Prostate gland (tissue), 2 donors: Measurements from ENCODE around the gene LARP4B. TPM values are rescaled to one million over a fixed set of nuclear protein-coding genes. Genes with fewer than 3 reads are reported as not detected.

ENCODE experiments used
- DNase-seq: peaks from one replicate; pipeline ENCODE4 v3.0.0-alpha.2; 2019; ENCODE audit warnings: low spot score
- H3K27ac ChIP-seq, 2 donors: fragments of 200-600 bp; sonication (generic); 2 replicates each; pipeline ENCODE4 v1.5.1; 2017 to 2019
- H3K27me3 ChIP-seq: fragments of 200-600 bp; sonication (generic); replicated peaks from 2 replicates; pipeline ENCODE4 v1.5.1; 2019; ENCODE audit not compliant: insufficient read depth
- H3K36me3 ChIP-seq, 2 donors: fragments of 200-600 bp; sonication (generic); 1 replicate in 1 of 2; 2 replicates in 1 of 2; pipeline versions ENCODE4 v1.5.1 to v1.8.1; 2017 to 2019
- H3K4me1 ChIP-seq: fragments of 200-600 bp; sonication (generic); replicated peaks from 2 replicates; pipeline ENCODE4 v1.5.1; 2019
- H3K4me3 ChIP-seq, 2 donors: fragments of 200-600 bp; sonication (generic); 2 replicates each; pipeline ENCODE4 v1.5.1; 2017 to 2019
- H3K9me3 ChIP-seq: fragments of 200-600 bp; sonication (generic); 2 replicates; pipeline ENCODE4 v1.5.1; 2017
- POLR2A ChIP-seq: fragments of 450-650 bp; IDR thresholded peaks from one replicate; pipeline ENCODE4 v1.6.1; 2016; ENCODE audit warnings: antibody characterized with exemption, mild to moderate bottlenecking
- POLR2AphosphoS5 ChIP-seq: sonication (generic); formaldehyde crosslinking; IDR thresholded peaks from one replicate; pipeline ENCODE4 v1.6.1; 2017; ENCODE audit warnings: antibody characterized with exemption
- WGBS: methylation state at CpG from one replicate; pipeline ENCODE4 v1.1.5; 2018; 5-methylcytosine and 5-hydroxymethylcytosine counted together
- intact Hi-C: fragments of 100-400 bp; cut with DNase I; formaldehyde crosslinking; loops from one replicate; pipeline ENCODE4 v1.14.2; 2022
- total RNA-seq, 2 donors: library from RNA; depleted of rRNA; stranded (reverse); fragments of >200 nt; gene quantifications; one replicate each; pipeline ENCODE4 v1.1.0, GENCODE V29; 2016
- TF ChIP-seq, protein P1 (sequence below), 4 experiments: fragments of 200-600 bp in 2 of 4; fragments of 450-650 bp in 2 of 4; sonication (generic) in 2 of 4; IDR thresholded peaks; 1 replicate in 3 of 4; 2 replicates in 1 of 4; pipeline ENCODE4 v1.5.1; 2016 to 2019; ENCODE audit warnings: antibody characterized with exemption in 4 of 4, mild to moderate bottlenecking in 2 of 4, moderate library complexity in 2 of 4

LARP4B gene
- total RNA-seq, 2 donors from 2014 or later, result 51.9 to 95.4 TPM

DNA sequence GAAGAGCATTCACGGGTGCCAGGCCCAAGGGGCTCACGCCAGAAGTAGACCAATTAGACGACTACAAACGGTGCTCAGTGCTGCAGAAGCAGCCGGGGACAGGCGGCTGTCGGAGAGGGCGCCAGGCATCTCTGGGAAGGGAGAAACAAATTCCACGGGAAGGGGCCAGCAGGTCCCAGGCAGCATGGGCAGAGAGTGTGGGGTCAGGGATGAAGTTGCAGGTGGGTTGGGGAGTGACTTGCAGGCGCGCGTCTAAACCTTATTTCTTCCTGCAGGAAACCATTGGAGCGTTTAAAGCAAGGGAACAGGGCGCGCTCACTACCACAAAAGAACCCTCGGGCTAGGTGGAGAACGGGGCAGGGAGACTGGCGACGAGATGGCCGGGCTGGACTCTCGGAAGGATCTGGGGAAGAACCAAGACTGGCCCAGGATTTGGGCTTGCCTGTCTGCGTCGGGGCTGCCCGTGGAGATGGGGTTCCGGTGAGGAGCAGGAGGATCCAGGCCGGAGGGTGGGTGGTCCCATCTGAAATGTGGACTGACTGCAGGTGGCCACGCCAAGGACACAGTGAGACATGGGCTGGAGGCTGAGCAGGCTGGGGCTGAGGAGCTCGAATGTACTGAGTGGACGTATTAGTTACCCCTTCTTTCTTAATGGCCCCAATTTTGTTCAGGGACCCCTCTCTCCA lies 125.7 kb downstream of the LARP4B start:
- H3K27ac ChIP-seq, result no peak overlapping the region
- H3K9me3 ChIP-seq, result no peaks in the 10 kb centered on the region
- peaks cover 4 to 8% of the 10 kb centered on the region in 2 donors for H3K36me3 ChIP-seq
- no peaks in the 10 kb centered on the region for H3K27me3 ChIP-seq
- 90% methylated on average over 29 of the region's 29 CpGs for WGBS
- DNase-seq, result no peak
- H3K4me1 ChIP-seq, result no peaks in the 10 kb centered on the region
- no peak overlapping the region for H3K4me3 ChIP-seq
- TF ChIP-seq POLR2A, result no peak
- TF ChIP-seq, protein P1, sequence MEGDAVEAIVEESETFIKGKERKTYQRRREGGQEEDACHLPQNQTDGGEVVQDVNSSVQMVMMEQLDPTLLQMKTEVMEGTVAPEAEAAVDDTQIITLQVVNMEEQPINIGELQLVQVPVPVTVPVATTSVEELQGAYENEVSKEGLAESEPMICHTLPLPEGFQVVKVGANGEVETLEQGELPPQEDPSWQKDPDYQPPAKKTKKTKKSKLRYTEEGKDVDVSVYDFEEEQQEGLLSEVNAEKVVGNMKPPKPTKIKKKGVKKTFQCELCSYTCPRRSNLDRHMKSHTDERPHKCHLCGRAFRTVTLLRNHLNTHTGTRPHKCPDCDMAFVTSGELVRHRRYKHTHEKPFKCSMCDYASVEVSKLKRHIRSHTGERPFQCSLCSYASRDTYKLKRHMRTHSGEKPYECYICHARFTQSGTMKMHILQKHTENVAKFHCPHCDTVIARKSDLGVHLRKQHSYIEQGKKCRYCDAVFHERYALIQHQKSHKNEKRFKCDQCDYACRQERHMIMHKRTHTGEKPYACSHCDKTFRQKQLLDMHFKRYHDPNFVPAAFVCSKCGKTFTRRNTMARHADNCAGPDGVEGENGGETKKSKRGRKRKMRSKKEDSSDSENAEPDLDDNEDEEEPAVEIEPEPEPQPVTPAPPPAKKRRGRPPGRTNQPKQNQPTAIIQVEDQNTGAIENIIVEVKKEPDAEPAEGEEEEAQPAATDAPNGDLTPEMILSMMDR (IDR thresholded peaks at IDR 0.05), result no peak
- TF ChIP-seq POLR2AphosphoS5, result no peak
- intact Hi-C loops, result loop anchor here (5.0 kb wide), 1 partner anchor 293 kb away; no protein-coding TSS in a partner anchor

DNA sequence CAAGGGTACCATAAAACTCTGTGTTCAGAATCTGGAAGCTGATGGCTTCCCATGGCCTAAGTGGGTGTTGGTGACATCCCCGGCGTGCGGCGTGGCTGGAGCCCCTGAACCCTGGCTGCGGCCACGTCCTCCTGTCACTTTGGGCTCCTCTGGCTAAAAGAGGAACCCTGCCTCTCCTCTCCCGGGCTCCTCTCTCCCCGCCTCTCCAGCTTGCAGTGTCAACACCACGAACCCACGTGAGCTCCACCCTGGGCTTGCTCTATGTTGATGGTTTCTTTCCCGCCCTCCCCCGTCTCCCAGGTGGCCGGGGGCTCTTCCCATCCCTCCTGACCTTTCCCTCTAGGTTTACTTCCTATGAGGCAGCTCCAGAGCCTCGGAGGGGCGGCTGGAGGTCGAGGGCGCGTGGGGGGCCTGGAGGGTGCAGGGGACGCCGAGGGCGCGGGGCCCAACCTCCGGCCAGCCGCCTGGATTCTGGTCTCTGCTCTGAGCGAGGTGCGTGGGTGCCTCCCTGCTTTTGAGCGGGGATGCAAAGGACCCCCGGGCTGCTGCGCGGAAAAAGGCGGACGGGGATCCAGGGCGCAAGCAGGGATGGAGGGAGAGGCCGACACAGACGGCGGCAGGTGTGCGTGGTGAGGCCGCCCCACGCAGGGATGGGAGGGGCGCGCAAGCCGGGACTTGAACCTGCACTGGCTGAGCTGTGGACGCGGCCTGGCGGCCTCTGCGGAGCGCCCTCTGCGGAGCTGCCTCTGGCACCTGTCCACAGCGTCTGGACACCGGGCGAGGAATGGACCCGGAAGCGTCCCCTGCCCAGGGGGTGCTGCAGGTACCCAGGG lies 126.5 kb downstream of the LARP4B start:
- DNase-seq, result no peak
- intact Hi-C loops, result loop anchor here (5.0 kb wide), 1 partner anchor 293 kb away; no protein-coding TSS in a partner anchor
- 85% methylated on average over 53 of the region's 53 CpGs for WGBS
- H3K27ac ChIP-seq, result no peak overlapping the region
- TF ChIP-seq POLR2AphosphoS5, result no peak
- TF ChIP-seq, protein P1 (IDR thresholded peaks at IDR 0.05), result no peak
- TF ChIP-seq POLR2A, result no peak
- H3K4me1 ChIP-seq, result no peaks in the 10 kb centered on the region
- peaks cover 4 to 8% of the 10 kb centered on the region in 2 donors for H3K36me3 ChIP-seq
- no peaks in the 10 kb centered on the region for H3K27me3 ChIP-seq
- H3K9me3 ChIP-seq, result no peaks in the 10 kb centered on the region
- H3K4me3 ChIP-seq, result no peak overlapping the region

DNA sequence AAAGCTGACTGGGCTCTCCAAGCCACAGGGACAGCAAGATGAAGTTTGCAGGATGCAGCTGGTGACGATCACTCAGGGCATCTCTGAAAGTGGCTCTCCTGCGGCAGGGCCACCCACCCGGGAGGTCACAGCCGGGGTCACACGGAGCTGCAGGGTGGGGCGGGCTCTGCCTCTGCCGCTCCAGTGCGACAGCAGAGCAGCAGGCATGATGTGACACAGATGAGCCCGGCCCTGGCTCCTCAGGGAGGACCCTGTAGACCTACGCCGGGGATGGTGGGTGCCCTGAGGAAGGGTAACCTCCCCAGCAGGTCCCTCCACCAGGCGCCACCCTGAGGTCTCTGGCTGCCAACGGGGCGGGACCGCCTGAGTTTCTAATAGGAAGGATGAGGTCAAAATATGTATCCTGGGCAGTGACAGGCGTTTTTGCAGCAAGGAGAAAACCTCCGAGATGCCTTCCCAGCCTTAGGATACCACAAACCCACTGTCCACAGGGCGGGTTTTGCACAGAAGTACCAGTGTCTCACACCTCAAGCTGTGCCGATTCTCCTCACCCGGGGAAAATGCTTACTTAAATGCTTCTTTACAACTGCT lies 127.2 kb downstream of the LARP4B start:
- WGBS, result 56% methylated on average over 19 of the region's 20 CpGs
- H3K4me3 ChIP-seq, result no peak overlapping the region
- no peak overlapping the region for H3K27ac ChIP-seq
- no peaks in the 10 kb centered on the region for H3K4me1 ChIP-seq
- TF ChIP-seq, protein P1 (IDR thresholded peaks at IDR 0.05), result no peak
- no peak for TF ChIP-seq POLR2A
- TF ChIP-seq POLR2AphosphoS5, result no peak
- DNase-seq, result no peak
- intact Hi-C loops, result no loop called here
- peaks cover 4 to 8% of the 10 kb centered on the region in 2 donors for H3K36me3 ChIP-seq
- no peaks in the 10 kb centered on the region for H3K9me3 ChIP-seq
- no peaks in the 10 kb centered on the region for H3K27me3 ChIP-seq

DNA sequence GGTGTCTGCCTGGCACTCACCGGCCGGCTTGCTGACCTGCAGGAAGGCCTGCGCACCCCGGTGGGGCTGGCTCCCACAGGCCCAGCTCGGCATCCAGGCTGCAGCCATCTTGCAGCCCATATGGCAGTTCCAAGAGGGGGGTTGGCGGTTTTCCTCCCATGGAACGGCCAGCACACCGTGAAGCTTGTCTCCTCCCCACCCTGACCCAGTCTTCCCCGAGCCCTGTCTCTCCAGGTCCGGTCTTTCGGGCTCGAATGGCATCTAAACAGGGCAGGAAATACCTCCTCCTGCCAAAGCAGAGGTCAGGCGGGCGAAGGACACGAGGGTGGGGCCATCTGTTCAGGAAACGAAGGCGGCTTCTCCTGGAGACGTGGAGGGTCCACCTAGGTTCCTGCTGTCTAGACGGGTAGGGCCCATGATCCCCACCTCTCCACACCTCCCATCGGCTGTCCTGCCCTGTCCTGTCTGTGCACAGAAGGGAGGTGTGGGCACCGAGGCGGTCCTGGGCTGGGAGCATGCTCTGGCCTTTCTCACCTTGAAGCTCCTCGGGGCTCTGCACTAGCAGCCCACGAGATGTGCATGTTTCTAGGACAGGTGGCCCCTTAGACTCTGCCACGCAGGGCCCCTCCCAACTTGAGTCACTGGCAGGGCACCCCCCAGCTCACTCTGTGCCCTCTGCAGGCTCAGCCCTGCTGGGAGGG lies 128.3 kb downstream of the LARP4B start:
- Histone ChIP-seq H3K27me3 (no peaks in the 10 kb centered on the region), H3K27ac (no peak overlapping the region), H3K4me1 (no peaks in the 10 kb centered on the region), H3K9me3 (no peaks in the 10 kb centered on the region), H3K4me3 (no peak overlapping the region), H3K36me3 (peaks cover 4 to 8% of the 10 kb centered on the region in 2 donors)
- intact Hi-C loops, result no loop called here
- DNase-seq, result no peak
- TF ChIP-seq POLR2A (no peak), POLR2AphosphoS5 (no peak)
- TF ChIP-seq, protein P1 (IDR thresholded peaks at IDR 0.05), result no peak
- 84% methylated on average over 25 of the region's 25 CpGs for WGBS
